ENCODE data around the gene GGT7. TPM values are rescaled to one million over a fixed set of nuclear protein-coding genes. Genes with fewer than 3 reads are reported as not detected.
"Not testable (repeated sequence)": the region's sequence is repeated elsewhere in the genome, so short reads cannot be mapped to it uniquely, and the experiment has no call there.

The GGT7 gene
- total RNA-seq, 1 donor from 2014 or later: 20.3 TPM

GRCh38 chr20:34915749-34916455, 43.2 kb upstream of the GGT7 start:
- TF ChIP-seq, protein P1, sequence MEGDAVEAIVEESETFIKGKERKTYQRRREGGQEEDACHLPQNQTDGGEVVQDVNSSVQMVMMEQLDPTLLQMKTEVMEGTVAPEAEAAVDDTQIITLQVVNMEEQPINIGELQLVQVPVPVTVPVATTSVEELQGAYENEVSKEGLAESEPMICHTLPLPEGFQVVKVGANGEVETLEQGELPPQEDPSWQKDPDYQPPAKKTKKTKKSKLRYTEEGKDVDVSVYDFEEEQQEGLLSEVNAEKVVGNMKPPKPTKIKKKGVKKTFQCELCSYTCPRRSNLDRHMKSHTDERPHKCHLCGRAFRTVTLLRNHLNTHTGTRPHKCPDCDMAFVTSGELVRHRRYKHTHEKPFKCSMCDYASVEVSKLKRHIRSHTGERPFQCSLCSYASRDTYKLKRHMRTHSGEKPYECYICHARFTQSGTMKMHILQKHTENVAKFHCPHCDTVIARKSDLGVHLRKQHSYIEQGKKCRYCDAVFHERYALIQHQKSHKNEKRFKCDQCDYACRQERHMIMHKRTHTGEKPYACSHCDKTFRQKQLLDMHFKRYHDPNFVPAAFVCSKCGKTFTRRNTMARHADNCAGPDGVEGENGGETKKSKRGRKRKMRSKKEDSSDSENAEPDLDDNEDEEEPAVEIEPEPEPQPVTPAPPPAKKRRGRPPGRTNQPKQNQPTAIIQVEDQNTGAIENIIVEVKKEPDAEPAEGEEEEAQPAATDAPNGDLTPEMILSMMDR (IDR thresholded peaks at IDR 0.05; ENCODE audit: unreplicated experiment): no peak
- DNase-seq (ENCODE audit: low spot score): no peak
- H3K27me3 Mint-ChIP-seq (ENCODE audit: unreplicated experiment): peaks cover 6% of the 10 kb centered on the region
- no peak overlapping the region for H3K4me3 Mint-ChIP-seq (ENCODE audit: unreplicated experiment)
- no peaks in the 10 kb centered on the region for H3K9me3 Mint-ChIP-seq (ENCODE audit: unreplicated experiment)
- H3K27ac Mint-ChIP-seq (ENCODE audit: unreplicated experiment): no peak overlapping the region
- H3K4me1 Mint-ChIP-seq (ENCODE audit: unreplicated experiment): no peaks in the 10 kb centered on the region
- H3K36me3 Mint-ChIP-seq (ENCODE audit: low read depth, unreplicated experiment): peaks cover 20% of the 10 kb centered on the region

- Mint-ChIP-seq H3K9me3 (ENCODE audit: unreplicated experiment) (no peaks in the 10 kb centered on the region), H3K27ac (ENCODE audit: unreplicated experiment) (no peak overlapping the region), H3K36me3 (ENCODE audit: low read depth, unreplicated experiment) (peaks cover 12% of the 10 kb centered on the region), H3K27me3 (ENCODE audit: unreplicated experiment) (peaks cover 6% of the 10 kb centered on the region), H3K4me1 (ENCODE audit: unreplicated experiment) (no peaks in the 10 kb centered on the region), H3K4me3 (ENCODE audit: unreplicated experiment) (no peak overlapping the region)
- DNase-seq (ENCODE audit: low spot score): no peak
- TF ChIP-seq, protein P1 (IDR thresholded peaks at IDR 0.05; ENCODE audit: unreplicated experiment): no peak
Measured at GRCh38 chr20:34915131-34915530, 42.5 kb upstream of the GGT7 start.

DNA sequence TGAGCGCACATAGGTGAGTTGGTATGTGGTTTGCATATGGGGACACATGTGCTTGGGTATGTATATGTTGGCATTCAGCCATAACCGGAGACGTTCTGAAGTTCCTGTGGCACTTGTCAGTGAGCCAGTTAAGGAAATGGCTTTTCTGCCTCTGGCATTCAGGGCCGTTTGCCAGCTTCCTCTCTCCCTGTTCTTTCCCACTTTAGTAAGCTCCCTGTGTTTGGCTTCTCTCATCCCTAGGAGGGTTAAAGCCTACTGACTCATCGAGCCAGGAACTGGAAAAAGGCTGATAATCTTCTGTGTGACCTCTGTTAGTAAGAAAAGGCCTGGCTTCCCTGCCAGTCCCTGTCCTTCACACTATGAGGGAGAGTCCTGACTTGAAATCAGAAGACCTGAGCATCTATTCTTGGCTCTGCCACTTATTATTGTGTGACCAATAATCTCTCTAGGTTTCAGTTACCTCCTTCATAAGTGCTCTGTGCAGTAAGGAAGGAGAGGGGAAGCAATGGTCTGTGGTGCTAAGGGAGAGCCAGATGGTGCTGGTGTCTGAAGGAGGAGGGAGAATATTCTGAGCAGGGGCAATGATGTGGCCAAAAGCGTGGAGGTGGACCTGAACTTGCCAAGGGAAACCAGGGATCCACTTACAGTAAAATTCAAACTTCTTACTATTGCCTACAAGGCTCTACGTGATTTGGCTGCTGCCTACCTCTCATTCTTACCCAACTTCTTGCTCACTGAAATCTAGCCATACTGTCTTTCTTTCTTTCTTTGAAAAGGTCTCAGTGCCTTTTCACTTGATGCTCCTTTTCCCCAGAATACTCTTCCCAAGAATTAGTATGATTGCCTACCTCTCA, 35.2 kb upstream of the GGT7 start:
- TF ChIP-seq, protein P1 (IDR thresholded peaks at IDR 0.05; ENCODE audit: unreplicated experiment): no peak
- no peaks in the 10 kb centered on the region for H3K36me3 Mint-ChIP-seq (ENCODE audit: low read depth, unreplicated experiment)
- no peak overlapping the region for H3K4me3 Mint-ChIP-seq (ENCODE audit: unreplicated experiment)
- peak overlapping the region; percentile 77 for H3K27ac Mint-ChIP-seq (ENCODE audit: unreplicated experiment)
- H3K4me1 Mint-ChIP-seq (ENCODE audit: unreplicated experiment): peaks cover 23% of the 10 kb centered on the region
- H3K27me3 Mint-ChIP-seq (ENCODE audit: unreplicated experiment): no peaks in the 10 kb centered on the region
- H3K9me3 Mint-ChIP-seq (ENCODE audit: unreplicated experiment): no peaks in the 10 kb centered on the region
- peak; percentile 9 for DNase-seq (ENCODE audit: low spot score)

- Mint-ChIP-seq H3K27ac (ENCODE audit: unreplicated experiment) (no peak overlapping the region), H3K27me3 (ENCODE audit: unreplicated experiment) (no peaks in the 10 kb centered on the region), H3K4me1 (ENCODE audit: unreplicated experiment) (peaks cover 23% of the 10 kb centered on the region), H3K4me3 (ENCODE audit: unreplicated experiment) (no peak overlapping the region), H3K9me3 (ENCODE audit: unreplicated experiment) (no peaks in the 10 kb centered on the region), H3K36me3 (ENCODE audit: low read depth, unreplicated experiment) (peaks cover 4% of the 10 kb centered on the region)
- TF ChIP-seq, protein P1 (IDR thresholded peaks at IDR 0.05; ENCODE audit: unreplicated experiment): no peak
- no peak for DNase-seq (ENCODE audit: low spot score)
Measured at GRCh38 chr20:34904202-34904621, 31.6 kb upstream of the GGT7 start.

- H3K4me1 Mint-ChIP-seq (ENCODE audit: unreplicated experiment); H3K4me3 Mint-ChIP-seq (ENCODE audit: unreplicated experiment); H3K27me3 Mint-ChIP-seq (ENCODE audit: unreplicated experiment); H3K27ac Mint-ChIP-seq (ENCODE audit: unreplicated experiment); DNase-seq (ENCODE audit: low spot score); H3K9me3 Mint-ChIP-seq (ENCODE audit: unreplicated experiment): not testable (repeated sequence)
- H3K36me3 Mint-ChIP-seq (ENCODE audit: low read depth, unreplicated experiment): peaks cover 12% of the 10 kb centered on the region
Measured at GRCh38 chr20:34898731-34899130, 26.1 kb upstream of the GGT7 start.

DNA sequence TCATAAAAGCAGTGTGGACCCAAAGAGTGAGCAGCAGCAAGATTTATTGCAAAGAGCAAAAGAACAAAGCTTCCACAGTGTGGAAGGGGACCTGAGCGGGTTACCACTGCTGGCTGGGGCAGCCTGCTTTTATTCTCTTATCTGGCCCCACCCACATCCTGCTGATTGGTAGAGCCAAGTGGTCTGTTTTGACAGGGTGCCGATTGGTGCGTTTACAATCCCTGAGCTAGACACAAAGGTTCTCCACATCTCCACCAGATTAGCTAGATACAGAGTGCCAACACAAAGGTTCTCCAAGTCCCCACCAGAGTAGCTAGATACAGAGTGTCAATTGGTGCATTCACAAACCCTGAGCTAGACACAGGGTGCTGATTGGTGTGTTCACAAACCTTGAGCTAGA, 25.5 kb upstream of the GGT7 start:
- not testable (repeated sequence) for H3K27me3 Mint-ChIP-seq (ENCODE audit: unreplicated experiment)

More for the DNA sequence above, 25.5 kb upstream of the GGT7 start:
- Mint-ChIP-seq H3K4me3 (ENCODE audit: unreplicated experiment) (peak overlapping the region; percentile 31), H3K36me3 (ENCODE audit: low read depth, unreplicated experiment) (peaks cover 12% of the 10 kb centered on the region)
- DNase-seq (ENCODE audit: low spot score); H3K9me3 Mint-ChIP-seq (ENCODE audit: unreplicated experiment); H3K27ac Mint-ChIP-seq (ENCODE audit: unreplicated experiment); H3K4me1 Mint-ChIP-seq (ENCODE audit: unreplicated experiment): not testable (repeated sequence)

All from endothelial cell (in vitro differentiated cells).